Measurements from ENCODE around the gene ESRRB.

GRCh38 chr14:76498976-76499375 is 123.0 kb downstream of the ESRRB start:
- TF ChIP-seq CTCF (IDR thresholded peaks at IDR 0.05) (no peak), POLR2A (IDR thresholded peaks at IDR 0.05) (no peak)

Measured in heart left ventricle (tissue), 13 donors.